MM.1S (cell line): ENCODE data around the gene SETD2.

ENCODE experiments used
- DNase-seq: peaks from one replicate; pipeline ENCODE4 v3.0.0-alpha.2; 2015
- H2AFZ ChIP-seq: fragments of 300-600 bp; sonication (generic); 2 replicates; pipeline ENCODE4 v1.6.0; 2016; ENCODE audit warnings: antibody characterized with exemption, low read length
- H3F3A ChIP-seq: fragments of 300-600 bp; sonication (generic); 2 replicates; pipeline ENCODE4 v1.6.1; 2016; ENCODE audit warnings: mild to moderate bottlenecking, antibody characterized with exemption, low read length, moderate library complexity, mixed read lengths; ENCODE audit not compliant: insufficient read depth
- H3K27ac ChIP-seq: fragments of 300-600 bp; sonication (generic); 2 replicates; pipeline ENCODE4 v1.5.1; 2016; ENCODE audit warnings: mild to moderate bottlenecking, low read length
- H3K27me3 ChIP-seq: fragments of 300-600 bp; sonication (generic); replicated peaks from 2 replicates; pipeline ENCODE4 v1.6.0; 2016; ENCODE audit warnings: low read length; ENCODE audit not compliant: insufficient read depth
- H3K36me3 ChIP-seq: fragments of 300-600 bp; sonication (generic); replicated peaks from 2 replicates; pipeline ENCODE4 v1.6.1; 2016; ENCODE audit warnings: mild to moderate bottlenecking, low read length, mixed read lengths; ENCODE audit not compliant: insufficient read depth
- H3K4me1 ChIP-seq: fragments of 300-600 bp; sonication (generic); 2 replicates; pipeline ENCODE4 v1.6.1; 2016; ENCODE audit warnings: low read length, mixed read lengths
- H3K4me2 ChIP-seq: fragments of 300-600 bp; sonication (generic); 2 replicates; pipeline ENCODE4 v1.6.0; 2016; ENCODE audit warnings: low read depth, low read length
- H3K4me3 ChIP-seq: fragments of 300-600 bp; sonication (generic); 2 replicates; pipeline ENCODE4 v1.5.1; 2016; ENCODE audit warnings: low read length, mixed read lengths
- H3K79me2 ChIP-seq: fragments of 300-600 bp; sonication (generic); 2 replicates; pipeline ENCODE4 v1.6.1; 2016; ENCODE audit warnings: mixed run types, low read length, mixed read lengths
- H3K9ac ChIP-seq: fragments of 300-600 bp; sonication (generic); 2 replicates; pipeline ENCODE4 v1.6.1; 2016; ENCODE audit warnings: low read length, mixed read lengths
- H3K9me2 ChIP-seq: fragments of 300-600 bp; sonication (generic); replicated peaks from 2 replicates; pipeline ENCODE4 v1.6.1; 2016; ENCODE audit warnings: mild to moderate bottlenecking, low read length, mixed read lengths; ENCODE audit not compliant: insufficient read depth
- H3K9me3 ChIP-seq: fragments of 300-600 bp; sonication (generic); replicated peaks from 2 replicates; pipeline ENCODE4 v1.6.1; 2016; ENCODE audit warnings: mild to moderate bottlenecking, low read length, mixed read lengths; ENCODE audit not compliant: insufficient read depth
- H4K20me1 ChIP-seq: fragments of 300-600 bp; sonication (generic); 2 replicates; pipeline ENCODE4 v1.6.1; 2016; ENCODE audit warnings: mild to moderate bottlenecking, low read length, moderate library complexity, mixed read lengths; ENCODE audit not compliant: insufficient read depth
- CTCF ChIP-seq: fragments of 300-600 bp; sonication (generic); IDR thresholded peaks from 2 replicates; pipeline ENCODE4 v1.5.1; 2016; ENCODE audit warnings: antibody characterized with exemption, low read length, mixed read lengths
- EZH2 ChIP-seq: fragments of 300-600 bp; sonication (generic); optimal IDR thresholded peaks from 2 replicates; pipeline ENCODE3; 2017; ENCODE audit warnings: low read depth, mild to moderate bottlenecking, antibody characterized with exemption, low read length, mixed read lengths
- EZH2phosphoT487 ChIP-seq: fragments of 300-600 bp; sonication (generic); IDR thresholded peaks from 2 replicates; pipeline ENCODE4 v1.6.1; 2018; ENCODE audit warnings: antibody characterized with exemption, low read length

SETD2 gene

GRCh38 chr3:47204875-47205274 is 41.0 kb upstream of the SETD2 start:
- Histone ChIP-seq H3K9ac (no peak overlapping the region), H3K4me2 (no peak overlapping the region), H3K27ac (no peak overlapping the region), H2AFZ (no peak overlapping the region), H3K4me1 (no peaks in the 10 kb centered on the region), H3K9me3 (no peaks in the 10 kb centered on the region), H3K9me2 (no peaks in the 10 kb centered on the region), H3K79me2 (no peaks in the 10 kb centered on the region), H3K36me3 (no peaks in the 10 kb centered on the region), H3K4me3 (no peak overlapping the region), H3F3A (no peaks in the 10 kb centered on the region), H3K27me3 (no peaks in the 10 kb centered on the region), H4K20me1 (no peaks in the 10 kb centered on the region)
- DNase-seq: no peak
- TF ChIP-seq EZH2phosphoT487 (no peak), EZH2 (no peak), CTCF (no peak)

- Histone ChIP-seq H3F3A (no peaks in the 10 kb centered on the region), H3K27ac (no peak overlapping the region), H3K27me3 (no peaks in the 10 kb centered on the region), H2AFZ (no peak overlapping the region), H3K9me2 (no peaks in the 10 kb centered on the region), H3K36me3 (no peaks in the 10 kb centered on the region), H3K4me1 (no peaks in the 10 kb centered on the region), H3K9me3 (no peaks in the 10 kb centered on the region), H3K4me3 (no peak overlapping the region), H3K79me2 (no peaks in the 10 kb centered on the region), H3K4me2 (no peak overlapping the region), H3K9ac (no peak overlapping the region), H4K20me1 (no peaks in the 10 kb centered on the region)
- no peak for TF ChIP-seq CTCF
- no peak for TF ChIP-seq EZH2
- TF ChIP-seq EZH2phosphoT487: no peak
- no peak for DNase-seq
Measured at GRCh38 chr3:47202542-47202941, 38.6 kb upstream of the SETD2 start.

- no peak for DNase-seq
- Histone ChIP-seq H3K27me3 (no peaks in the 10 kb centered on the region), H3K9me2 (no peaks in the 10 kb centered on the region), H3K4me3 (no peak overlapping the region), H3K27ac (no peak overlapping the region), H2AFZ (no peak overlapping the region), H3K36me3 (no peaks in the 10 kb centered on the region), H3K9me3 (no peaks in the 10 kb centered on the region), H4K20me1 (no peaks in the 10 kb centered on the region), H3K9ac (no peak overlapping the region), H3K4me2 (no peak overlapping the region), H3K4me1 (no peaks in the 10 kb centered on the region), H3K79me2 (no peaks in the 10 kb centered on the region), H3F3A (no peaks in the 10 kb centered on the region)
- TF ChIP-seq EZH2: no peak
Measured at GRCh38 chr3:47197287-47197686, 33.4 kb upstream of the SETD2 start.

GRCh38 chr3:47194994-47195393 is 31.1 kb upstream of the SETD2 start:
- no peaks in the 10 kb centered on the region for H3K9me2 ChIP-seq
- no peaks in the 10 kb centered on the region for H3K36me3 ChIP-seq
- no peaks in the 10 kb centered on the region for H3K79me2 ChIP-seq
- no peak overlapping the region for H3K9ac ChIP-seq
- H3F3A ChIP-seq: no peaks in the 10 kb centered on the region
- no peak for DNase-seq
- no peak overlapping the region for H3K4me2 ChIP-seq
- H3K27me3 ChIP-seq: no peaks in the 10 kb centered on the region
- TF ChIP-seq EZH2 (no peak), CTCF (no peak), EZH2phosphoT487 (no peak)
- no peak overlapping the region for H3K27ac ChIP-seq
- no peaks in the 10 kb centered on the region for H4K20me1 ChIP-seq
- H3K9me3 ChIP-seq: no peaks in the 10 kb centered on the region
- no peaks in the 10 kb centered on the region for H3K4me1 ChIP-seq
- no peak overlapping the region for H3K4me3 ChIP-seq
- H2AFZ ChIP-seq: no peak overlapping the region
